CMK (cell line): ENCODE data around the gene COL1A1.
A peak's percentile ranks its signal among the peaks of the same experiment; 100 is the strongest.

Experiments used
- DNase-seq: peaks from one replicate; pipeline ENCODE4 v3.0.0-alpha.2; 2010; ENCODE audit warnings: low read depth

Gene COL1A1

DNA sequence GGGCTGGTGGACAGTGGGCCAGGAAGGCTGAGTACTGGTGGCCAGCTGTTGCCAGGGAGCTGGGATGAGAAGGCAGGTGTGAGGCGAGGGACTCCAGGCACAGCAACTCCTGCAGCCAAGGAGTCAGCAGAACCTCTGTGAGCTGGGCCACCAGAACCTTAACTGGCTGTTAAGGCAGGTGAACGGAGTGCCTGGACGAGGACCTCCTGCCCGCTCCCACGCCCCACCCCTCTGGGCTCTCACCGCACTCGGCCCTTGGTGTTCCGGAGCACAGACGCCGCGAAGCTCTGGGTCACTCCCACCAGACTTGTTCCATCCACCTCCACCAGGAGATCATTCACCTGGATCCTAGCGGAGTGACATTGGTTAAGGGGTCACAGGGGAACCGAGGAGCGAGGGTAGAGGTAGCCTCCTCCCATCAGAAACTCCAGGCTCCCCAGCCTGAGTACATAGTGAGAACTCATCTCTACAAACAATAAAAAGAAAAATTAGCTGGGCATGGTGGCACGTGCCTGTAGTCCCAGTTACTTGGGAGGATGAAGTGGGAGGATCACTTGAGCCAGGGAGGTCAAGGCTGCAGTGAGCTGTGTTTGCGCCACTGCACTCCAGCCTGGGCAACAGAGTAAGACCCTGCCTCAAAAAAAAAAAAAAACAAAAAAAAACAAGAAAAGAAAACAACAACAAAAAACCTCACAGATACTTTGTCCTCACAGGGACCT, 60.2 kb downstream of the COL1A1 start:
- DNase-seq, result no peak

DNA sequence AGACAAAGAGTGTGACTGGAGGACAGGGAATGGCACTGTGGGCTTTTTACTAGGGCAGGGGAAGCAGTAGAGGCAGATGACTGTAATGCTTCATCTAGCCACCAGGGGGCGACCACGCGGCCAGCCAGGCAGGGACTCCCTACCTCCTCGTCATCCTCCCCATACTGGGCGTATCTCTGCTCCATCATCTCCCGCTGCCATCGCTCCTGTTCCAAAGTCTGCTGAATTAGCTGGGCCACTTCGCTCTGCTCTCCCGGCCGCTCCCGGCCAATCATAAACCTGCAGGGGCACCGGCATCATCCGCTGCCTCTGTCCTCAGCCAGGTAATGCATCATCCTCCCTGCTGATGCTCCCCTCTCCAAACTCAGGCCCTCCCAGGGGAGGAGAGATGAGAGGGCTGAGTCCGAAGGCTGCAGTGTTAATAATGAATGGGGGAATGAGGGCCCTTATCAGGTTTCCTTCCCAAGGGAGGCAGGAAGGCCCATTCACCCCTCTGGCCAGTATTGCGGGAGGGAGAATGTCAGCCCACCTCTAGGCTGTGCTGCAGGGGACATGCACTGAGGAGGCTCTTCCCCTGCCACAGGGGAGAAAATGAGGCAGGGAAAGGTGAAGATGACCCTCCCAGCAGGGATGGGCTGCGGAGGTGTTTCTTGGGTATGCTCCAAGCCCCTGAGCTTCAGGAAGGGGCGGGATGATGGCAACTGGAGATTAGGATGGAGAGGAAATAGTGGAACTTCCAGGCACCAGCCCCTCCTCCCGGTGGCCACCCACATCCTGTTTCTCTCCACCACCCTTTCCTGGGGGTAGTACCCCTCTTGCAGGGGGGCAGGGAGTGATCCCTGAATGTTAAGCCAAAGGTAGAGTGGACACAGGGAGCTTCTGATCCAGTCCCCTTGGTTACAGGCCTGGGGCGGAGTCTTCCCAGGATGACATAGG, 61.2 kb downstream of the COL1A1 start:
- DNase-seq, result peak; percentile 86

DNA sequence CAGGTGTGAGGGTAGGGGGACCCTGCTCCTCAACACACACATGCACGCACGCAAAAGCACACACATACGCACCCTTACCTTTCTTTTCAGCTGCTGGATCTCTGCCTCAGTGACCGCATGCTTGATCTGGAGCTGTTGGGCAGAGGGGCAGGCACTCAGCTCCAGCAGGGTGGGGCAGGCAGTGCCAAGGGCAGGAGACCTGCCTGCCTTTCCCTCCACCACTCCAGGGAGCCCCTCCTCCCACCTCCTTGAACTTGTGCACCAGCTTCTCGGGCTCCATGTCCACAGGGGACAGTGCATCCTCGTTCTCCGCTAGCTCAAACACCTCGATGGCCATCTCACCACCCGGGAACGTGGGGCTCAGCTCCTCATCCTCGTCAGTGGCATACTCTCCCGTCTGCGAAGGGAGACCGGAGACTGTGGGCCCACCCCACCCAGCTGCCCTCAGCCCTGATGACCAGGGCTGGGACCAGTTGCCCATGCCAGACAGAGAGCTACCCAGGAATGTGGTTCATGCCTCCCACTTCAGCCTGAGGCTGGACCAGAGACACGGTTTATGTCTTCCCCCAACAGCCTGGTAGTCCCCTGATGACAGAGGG, 62.1 kb downstream of the COL1A1 start:
- no peak for DNase-seq

DNA sequence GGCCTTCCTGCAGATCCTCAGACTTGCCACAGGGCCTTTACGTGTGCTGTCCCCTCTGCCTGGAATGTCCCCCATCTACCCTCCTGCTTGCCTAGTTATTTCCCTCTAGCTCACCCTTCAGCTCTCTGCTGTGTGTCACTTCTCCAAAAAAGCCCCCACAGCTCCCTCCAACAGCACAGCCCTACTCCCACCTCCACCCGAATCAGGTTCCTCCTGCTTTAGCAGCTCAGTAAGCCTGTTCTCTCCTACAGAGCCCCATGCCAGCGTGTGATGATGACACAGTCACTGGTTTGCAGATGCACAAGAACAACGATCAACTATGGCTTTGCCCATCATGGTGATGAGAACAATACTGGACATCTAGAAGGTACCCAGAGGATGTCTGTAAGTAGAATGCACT, 64.4 kb downstream of the COL1A1 start:
- no peak for DNase-seq

DNA sequence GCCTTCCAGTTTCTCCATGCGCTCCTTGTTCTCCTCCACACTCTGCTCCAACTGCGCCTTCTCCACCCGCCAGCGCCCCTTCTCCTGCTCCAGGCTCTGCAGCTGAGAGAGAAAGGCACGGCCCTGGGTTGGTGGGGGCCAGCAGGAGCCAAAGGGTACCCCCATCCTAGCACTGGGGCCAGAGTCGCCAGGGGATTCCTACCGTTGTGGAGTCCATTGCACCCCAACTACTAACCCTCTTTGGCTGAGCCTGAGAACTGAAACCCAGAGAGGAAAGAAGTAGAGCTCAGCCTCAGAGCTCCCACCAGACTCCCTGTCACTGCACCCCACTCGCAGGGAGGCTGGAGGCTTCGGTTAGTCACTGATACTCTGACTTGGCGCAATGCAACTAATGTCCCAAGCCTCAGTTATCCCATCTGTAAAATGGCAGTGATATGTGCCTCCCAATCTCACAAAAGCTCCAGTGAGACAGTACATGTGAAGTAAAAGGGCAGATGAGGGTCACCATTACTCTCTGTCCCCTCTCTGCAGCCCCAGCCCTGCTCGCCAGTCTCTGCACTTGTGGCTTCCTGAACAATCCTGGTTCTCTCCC, 65.2 kb downstream of the COL1A1 start:
- no peak for DNase-seq

DNA sequence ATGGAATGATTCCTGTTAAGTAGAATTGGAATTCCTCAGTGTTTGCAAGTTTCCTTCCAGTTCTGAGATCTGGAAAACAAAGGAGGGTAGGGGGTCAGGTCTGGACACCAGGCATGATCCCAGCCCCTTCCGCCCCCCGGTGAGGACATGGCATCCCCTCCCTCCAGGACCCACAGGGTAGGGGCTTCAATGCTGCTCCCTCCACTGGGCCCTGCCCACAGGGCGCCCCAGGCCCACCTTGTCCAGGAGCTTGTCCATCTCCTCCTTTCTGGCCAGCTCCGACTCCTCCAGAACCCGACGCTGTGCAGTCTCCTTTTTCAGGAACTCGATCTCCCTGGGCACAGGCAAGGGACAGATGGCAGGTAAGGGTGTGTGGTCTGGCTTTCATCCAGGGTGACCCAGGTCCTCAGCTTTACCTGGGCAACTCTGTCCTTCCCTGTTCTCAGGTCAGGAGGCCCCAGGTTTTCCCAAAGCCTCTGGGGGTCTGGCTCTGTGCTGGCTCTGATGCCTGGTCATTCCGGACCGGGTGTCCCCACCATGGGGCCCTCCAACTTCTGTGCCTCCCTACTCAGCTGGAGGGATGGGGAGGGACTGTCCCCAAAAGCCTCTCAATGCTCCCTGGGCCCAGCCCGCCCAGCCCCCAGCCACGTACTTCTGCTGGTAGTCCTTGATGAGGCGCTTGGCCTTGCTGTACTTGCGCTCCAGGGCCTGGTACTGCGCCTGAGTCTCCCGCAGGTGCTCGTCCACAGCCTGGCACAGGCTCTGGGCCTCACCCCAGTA, 65.9 kb downstream of the COL1A1 start:
- no peak for DNase-seq

DNA sequence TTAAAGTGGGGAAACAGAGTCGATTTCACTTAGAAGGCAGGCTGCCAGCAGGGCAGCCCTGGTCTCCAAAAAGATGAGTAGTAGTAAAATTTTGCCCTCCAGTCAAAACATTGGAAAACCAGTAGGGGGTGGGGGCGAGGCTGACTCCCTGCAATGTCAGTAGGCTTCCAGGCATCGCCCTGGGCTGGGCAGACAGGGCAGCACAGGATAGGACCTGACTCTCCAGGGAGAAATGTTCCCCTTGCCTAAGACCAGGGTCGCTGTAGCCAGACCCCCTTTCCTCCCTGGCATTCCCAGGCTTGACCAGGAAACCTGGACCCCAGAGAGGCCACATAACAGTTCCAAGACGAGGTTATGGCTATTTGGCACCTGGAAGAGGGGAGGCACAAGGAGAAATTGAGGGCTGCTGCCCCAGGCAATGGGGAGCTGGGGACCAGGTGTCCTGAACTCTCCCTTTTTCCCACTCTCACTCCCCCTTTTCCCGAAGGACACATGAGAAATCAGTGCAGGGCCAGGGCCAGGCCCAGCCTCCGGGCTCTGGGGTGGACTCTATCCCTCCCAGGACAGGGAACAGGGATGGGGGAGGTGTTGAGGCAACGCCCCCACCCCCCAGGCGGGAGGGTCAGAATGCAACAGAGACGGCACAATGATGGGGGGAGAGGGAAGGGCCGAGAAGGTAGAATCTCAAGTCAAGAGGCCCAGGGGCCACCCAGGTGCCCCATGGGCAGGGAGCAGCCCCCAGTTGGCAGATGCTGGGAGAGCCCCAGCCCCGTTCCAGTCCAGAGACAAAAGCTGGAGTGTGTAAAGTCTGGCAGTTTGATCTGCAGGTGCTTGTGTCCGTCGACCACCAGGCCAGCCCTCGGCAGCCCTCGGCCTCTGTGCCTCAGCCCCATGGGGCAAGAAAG, 67.0 kb downstream of the COL1A1 start:
- DNase-seq, result no peak

DNA sequence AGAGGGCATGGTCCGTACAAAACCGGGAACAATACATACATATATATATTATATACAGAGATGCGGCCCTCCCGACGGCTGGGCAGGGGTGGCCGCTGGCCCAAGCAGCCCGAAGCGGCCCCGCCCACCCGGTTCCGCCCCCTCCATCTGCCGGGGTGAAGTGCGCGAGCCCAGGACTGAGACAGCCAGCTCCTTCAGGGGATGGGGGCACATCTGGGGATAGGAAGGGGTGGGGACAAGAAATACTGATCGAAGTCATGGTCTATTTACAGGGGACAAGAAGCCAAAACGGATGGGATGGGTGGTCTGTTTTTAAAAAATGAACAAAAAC, 67.7 kb downstream of the COL1A1 start:
- DNase-seq, result no peak
